Tibial artery (tissue), 4 donors: ENCODE measurements around the gene FGF14.
"Not testable (repeated sequence)": the region's sequence is repeated elsewhere in the genome, so short reads cannot be mapped to it uniquely, and the experiment has no call there.

Source experiments
- DNase-seq, 2 donors: peaks; one replicate each; pipeline ENCODE4 v3.0.0-alpha.2; 2019
- H3K27ac ChIP-seq, 2 donors: fragments of 200-600 bp; sonication (generic) in 1 of 2; 1 replicate in 1 of 2; 2 replicates in 1 of 2; pipeline ENCODE4 v1.5.1; 2018 to 2019; ENCODE audit warnings: mild to moderate bottlenecking in 1 of 2
- H3K27me3 ChIP-seq, 2 donors: fragments of 200-600 bp; sonication (generic) in 1 of 2; one replicate each; pipeline versions ENCODE4 v1.5.1 to v1.6.0; 2016 to 2019
- H3K36me3 ChIP-seq, 3 donors: fragments of 200-600 bp; sonication (generic) in 2 of 3; one replicate each; pipeline ENCODE4 v1.5.1; 2016 to 2019; ENCODE audit warnings: mild to moderate bottlenecking in 2 of 3
- H3K4me1 ChIP-seq, 4 donors: fragments of 200-600 bp; sonication (generic) in 2 of 4; 1 replicate in 3 of 4; 2 replicates in 1 of 4; pipeline ENCODE4 v1.5.1; 2016 to 2019
- H3K4me3 ChIP-seq, 2 donors: fragments of 200-600 bp; sonication (generic) in 1 of 2; 1 replicate in 1 of 2; 2 replicates in 1 of 2; pipeline ENCODE4 v1.5.1; 2018 to 2019; ENCODE audit warnings: mild to moderate bottlenecking in 2 of 2
- H3K9me3 ChIP-seq, 3 donors: fragments of 200-600 bp; sonication (generic) in 1 of 3; one replicate each; pipeline ENCODE4 v1.5.1; 2016 to 2019
- intact Hi-C: fragments of 100-400 bp; cut with DNase I; formaldehyde crosslinking; loops from one replicate; pipeline ENCODE4 v1.15.0; 2023; ENCODE audit warnings: low total_unique reads
- TF ChIP-seq, protein P1 (sequence below), 2 experiments: fragments of 200-600 bp in 1 of 2; fragments of 450-650 bp in 1 of 2; IDR thresholded peaks; one replicate each; pipeline ENCODE4 v1.5.1; 2017 to 2019; ENCODE audit warnings: antibody characterized with exemption in 2 of 2, mild to moderate bottlenecking in 1 of 2, moderate library complexity in 1 of 2

FGF14 gene

GRCh38 chr13:102012299-102013293, 389.3 kb downstream of the FGF14 start:
- Histone ChIP-seq H3K4me3 (no peak overlapping the region), H3K9me3 (peaks cover 0 to 12% (median 8%) of the 10 kb centered on the region in 3 donors)

DNA sequence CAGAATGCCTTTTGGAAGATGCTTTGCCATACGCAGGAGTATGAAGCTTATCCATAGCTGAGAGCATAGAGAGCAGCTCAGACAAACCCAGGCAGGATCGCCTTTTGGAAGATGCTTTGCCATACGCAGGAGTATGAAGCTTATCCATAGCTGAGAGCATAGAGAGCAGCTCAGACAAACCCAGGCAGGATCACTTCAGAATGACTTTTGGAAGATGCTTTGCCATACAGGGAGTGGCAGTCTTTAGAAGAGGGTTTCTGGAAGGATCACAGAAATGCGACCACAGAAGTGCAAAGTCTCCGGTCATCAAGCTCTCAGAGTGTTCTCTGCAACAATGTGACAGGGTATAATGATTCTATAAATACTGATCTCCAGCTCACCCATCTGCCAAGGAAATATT, 390.4 kb downstream of the FGF14 start:
- H3K27me3 ChIP-seq, intact Hi-C loops, H3K9me3 ChIP-seq, H3K4me3 ChIP-seq, DNase-seq, H3K36me3 ChIP-seq: not testable (repeated sequence)
- Histone ChIP-seq H3K4me1 (peaks cover 0 to 41% (median 5%) of the 10 kb centered on the region in 4 donors), H3K27ac (peak overlapping the region; percentile 63 to 74)

More at GRCh38 chr13:102012299-102013293, 389.3 kb downstream of the FGF14 start:
- Histone ChIP-seq H3K27me3 (no peaks in the 10 kb centered on the region), H3K36me3 (no peaks in the 10 kb centered on the region), H3K27ac (peak overlapping the region; percentile 63 to 74), H3K4me1 (peaks cover 0 to 40% (median 5%) of the 10 kb centered on the region in 4 donors)
- intact Hi-C loops = no loop called here
- peak; percentile 22 to 63 for DNase-seq
- TF ChIP-seq, protein P1, sequence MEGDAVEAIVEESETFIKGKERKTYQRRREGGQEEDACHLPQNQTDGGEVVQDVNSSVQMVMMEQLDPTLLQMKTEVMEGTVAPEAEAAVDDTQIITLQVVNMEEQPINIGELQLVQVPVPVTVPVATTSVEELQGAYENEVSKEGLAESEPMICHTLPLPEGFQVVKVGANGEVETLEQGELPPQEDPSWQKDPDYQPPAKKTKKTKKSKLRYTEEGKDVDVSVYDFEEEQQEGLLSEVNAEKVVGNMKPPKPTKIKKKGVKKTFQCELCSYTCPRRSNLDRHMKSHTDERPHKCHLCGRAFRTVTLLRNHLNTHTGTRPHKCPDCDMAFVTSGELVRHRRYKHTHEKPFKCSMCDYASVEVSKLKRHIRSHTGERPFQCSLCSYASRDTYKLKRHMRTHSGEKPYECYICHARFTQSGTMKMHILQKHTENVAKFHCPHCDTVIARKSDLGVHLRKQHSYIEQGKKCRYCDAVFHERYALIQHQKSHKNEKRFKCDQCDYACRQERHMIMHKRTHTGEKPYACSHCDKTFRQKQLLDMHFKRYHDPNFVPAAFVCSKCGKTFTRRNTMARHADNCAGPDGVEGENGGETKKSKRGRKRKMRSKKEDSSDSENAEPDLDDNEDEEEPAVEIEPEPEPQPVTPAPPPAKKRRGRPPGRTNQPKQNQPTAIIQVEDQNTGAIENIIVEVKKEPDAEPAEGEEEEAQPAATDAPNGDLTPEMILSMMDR (IDR thresholded peaks at IDR 0.05) = no peak

DNA sequence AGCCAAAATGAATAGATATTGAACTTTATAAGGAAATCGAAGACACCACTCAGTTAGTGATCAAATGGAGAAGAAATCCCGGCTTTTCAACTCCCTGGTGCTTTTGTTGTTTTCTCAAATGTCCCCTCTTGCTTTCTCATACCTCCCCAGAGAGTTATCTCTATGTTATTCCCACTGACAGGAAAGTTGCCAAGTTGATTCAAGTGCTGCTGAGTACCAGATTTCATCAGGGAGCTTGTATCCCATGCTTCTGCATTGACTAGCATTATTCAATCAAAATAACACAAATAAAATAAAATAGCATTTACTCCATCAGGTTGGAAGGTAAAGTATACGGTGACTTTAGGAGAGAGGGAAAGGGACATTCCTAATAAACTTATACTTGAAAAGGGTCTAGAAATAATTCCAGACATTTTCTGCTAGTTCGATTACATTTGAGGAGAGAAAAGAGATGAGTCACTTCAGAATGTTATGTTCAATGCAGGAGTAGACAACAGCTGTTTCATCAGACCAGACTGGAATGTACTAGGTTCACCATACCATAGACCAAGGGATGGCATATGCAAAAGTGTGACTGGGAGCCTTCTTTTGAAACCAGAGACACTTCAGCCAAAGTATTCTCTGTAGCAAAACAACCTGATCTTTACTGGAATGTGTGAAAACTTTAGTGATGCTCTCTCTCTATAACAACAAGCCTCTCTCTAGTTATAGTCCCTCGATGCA, 397.8 kb downstream of the FGF14 start:
- H3K9me3 ChIP-seq = no peaks in the 10 kb centered on the region
- no peak overlapping the region for H3K4me3 ChIP-seq
- no peaks in the 10 kb centered on the region for H3K36me3 ChIP-seq
- peak overlapping the region; percentile 17 to 28 for H3K27ac ChIP-seq
- H3K4me1 ChIP-seq = peaks cover 0 to 53% (median 6%) of the 10 kb centered on the region in 4 donors
- intact Hi-C loops = no loop called here
- no peak for DNase-seq
- no peaks in the 10 kb centered on the region for H3K27me3 ChIP-seq
- TF ChIP-seq, protein P1 (IDR thresholded peaks at IDR 0.05) = no peak

- intact Hi-C loops = no loop called here
- H3K27me3 ChIP-seq = no peaks in the 10 kb centered on the region
- H3K4me3 ChIP-seq = no peak overlapping the region
- H3K4me1 ChIP-seq = peaks cover 0 to 53% (median 6%) of the 10 kb centered on the region in 4 donors
- no peaks in the 10 kb centered on the region for H3K36me3 ChIP-seq
- no peak for DNase-seq
- H3K9me3 ChIP-seq = no peaks in the 10 kb centered on the region
- H3K27ac ChIP-seq = peak overlapping the region; percentile 16 to 46
- TF ChIP-seq, protein P1 (IDR thresholded peaks at IDR 0.05) = no peak
These were observed 399.6 kb downstream of the FGF14 start for GRCh38 chr13:102002287-102002686.

DNA sequence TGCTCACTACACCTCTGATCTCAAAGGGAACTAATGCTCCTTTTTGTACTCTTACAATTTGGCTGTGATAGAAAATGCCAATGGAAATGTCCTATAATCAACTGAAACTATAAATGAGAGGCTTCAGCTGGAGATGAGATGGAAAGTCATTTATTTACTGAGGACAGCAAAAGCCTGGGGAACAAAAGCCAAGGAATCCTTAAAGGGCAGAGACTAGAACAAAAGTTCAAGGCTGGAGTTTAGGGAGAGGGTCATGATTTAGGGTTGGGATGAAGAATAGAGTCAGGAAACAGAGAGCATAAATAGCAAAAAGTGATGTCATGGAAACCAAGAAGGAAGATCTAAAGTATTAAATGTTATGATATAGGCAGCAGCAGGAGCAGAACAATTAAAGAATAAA, 401.1 kb downstream of the FGF14 start:
- no peak overlapping the region for H3K27ac ChIP-seq
- TF ChIP-seq, protein P1 (IDR thresholded peaks at IDR 0.05) = no peak
- no peak overlapping the region for H3K4me3 ChIP-seq
- H3K27me3 ChIP-seq = no peaks in the 10 kb centered on the region
- H3K4me1 ChIP-seq = peaks cover 0 to 46% (median 6%) of the 10 kb centered on the region in 4 donors
- no peak for DNase-seq
- no peaks in the 10 kb centered on the region for H3K9me3 ChIP-seq
- no peaks in the 10 kb centered on the region for H3K36me3 ChIP-seq
- intact Hi-C loops = no loop called here
